GM18502 (cell line): ENCODE measurements around the gene NTSR1.

ENCODE experiments used
- ATAC-seq: cut with Tn5 transposase; IDR thresholded peaks from one replicate; pipeline ENCODE4 v1.9.1; 2021; ENCODE audit warnings: mild to moderate bottlenecking; ENCODE audit not compliant: unreplicated experiment, poor library complexity

NTSR1 gene

GRCh38 chr20:62692801-62693523, 15.7 kb upstream of the NTSR1 start:
- ATAC-seq = no peak

GRCh38 chr20:62693524-62693922, 15.1 kb upstream of the NTSR1 start:
- ATAC-seq = no peak

GRCh38 chr20:62694106-62694505, 14.5 kb upstream of the NTSR1 start:
- no peak for ATAC-seq

- no peak for ATAC-seq
Observed at GRCh38 chr20:62694868-62695267, 13.8 kb upstream of the NTSR1 start.

- no peak for ATAC-seq
Observed at GRCh38 chr20:62695448-62696414, 12.9 kb upstream of the NTSR1 start.

GRCh38 chr20:62696434-62696957, 12.1 kb upstream of the NTSR1 start:
- no peak for ATAC-seq

- no peak for ATAC-seq
Observed at GRCh38 chr20:62696989-62697388, 11.6 kb upstream of the NTSR1 start.

- ATAC-seq = no peak
Observed at GRCh38 chr20:62697468-62697912, 11.1 kb upstream of the NTSR1 start.

- ATAC-seq = no peak
Observed at GRCh38 chr20:62698231-62698630, 10.4 kb upstream of the NTSR1 start.

- no peak for ATAC-seq
Observed at GRCh38 chr20:62699296-62699695, 9.3 kb upstream of the NTSR1 start.

- ATAC-seq = no peak
Observed at GRCh38 chr20:62699741-62700140, 8.9 kb upstream of the NTSR1 start.

- ATAC-seq = no peak
Observed at GRCh38 chr20:62700261-62700930, 8.2 kb upstream of the NTSR1 start.

- no peak for ATAC-seq
Observed at GRCh38 chr20:62701161-62702012, 7.2 kb upstream of the NTSR1 start.

- ATAC-seq = no peak
Observed at GRCh38 chr20:62702013-62702300, 6.7 kb upstream of the NTSR1 start.

GRCh38 chr20:62702895-62703852, 5.5 kb upstream of the NTSR1 start:
- no peak for ATAC-seq

GRCh38 chr20:62703853-62704228, 4.8 kb upstream of the NTSR1 start:
- no peak for ATAC-seq

GRCh38 chr20:62704341-62704948, 4.2 kb upstream of the NTSR1 start:
- ATAC-seq = no peak

- no peak for ATAC-seq
Observed at GRCh38 chr20:62705627-62706026, 3.0 kb upstream of the NTSR1 start.
